ENCODE data around the gene ZSCAN5B.
"Not testable (repeated sequence)": the region's sequence is repeated elsewhere in the genome, so short reads cannot be mapped to it uniquely, and the experiment has no call there.

The ZSCAN5B gene, protein sequence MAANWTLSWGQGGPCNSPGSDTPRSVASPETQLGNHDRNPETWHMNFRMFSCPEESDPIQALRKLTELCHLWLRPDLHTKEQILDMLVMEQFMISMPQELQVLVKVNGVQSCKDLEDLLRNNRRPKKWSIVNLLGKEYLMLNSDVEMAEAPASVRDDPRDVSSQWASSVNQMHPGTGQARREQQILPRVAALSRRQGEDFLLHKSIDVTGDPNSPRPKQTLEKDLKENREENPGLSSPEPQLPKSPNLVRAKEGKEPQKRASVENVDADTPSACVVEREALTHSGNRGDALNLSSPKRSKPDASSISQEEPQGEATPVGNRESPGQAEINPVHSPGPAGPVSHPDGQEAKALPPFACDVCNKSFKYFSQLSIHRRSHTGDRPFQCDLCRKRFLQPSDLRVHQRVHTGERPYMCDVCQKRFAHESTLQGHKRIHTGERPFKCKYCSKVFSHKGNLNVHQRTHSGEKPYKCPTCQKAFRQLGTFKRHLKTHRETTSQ
- total RNA-seq: 0 to 0.13 reads per million in 2 donors

DNA sequence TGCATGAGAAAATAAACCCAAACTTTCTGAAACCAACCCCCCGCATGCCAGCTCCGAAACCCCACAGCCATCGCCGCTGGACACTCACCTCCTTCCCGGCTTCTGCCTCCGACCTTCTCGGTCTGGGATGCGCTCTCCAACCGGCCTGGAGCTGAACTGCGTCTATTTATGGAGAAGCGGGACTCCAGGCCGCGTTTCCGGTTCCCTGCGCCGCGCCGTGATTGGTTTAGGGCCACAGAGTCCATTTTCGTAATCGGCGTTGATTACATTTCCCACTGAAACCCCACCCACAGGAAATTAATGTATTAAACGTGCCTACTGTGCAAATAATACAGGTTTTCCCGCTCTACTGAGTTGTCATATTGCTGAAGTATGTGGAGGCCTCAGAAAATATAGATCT lies at the start of gene ZSCAN5B:
ZSCAN5B (minus strand) TSS at position 138 of the 400 bp plus-strand sequence. CDS start 4,731 bp downstream, outside the sequence.
- not testable (repeated sequence) for DNase-seq

GRCh38 chr19:56245764-56246163 lies 48.2 kb upstream of the ZSCAN5B start:
- not testable (repeated sequence) for DNase-seq

DNA sequence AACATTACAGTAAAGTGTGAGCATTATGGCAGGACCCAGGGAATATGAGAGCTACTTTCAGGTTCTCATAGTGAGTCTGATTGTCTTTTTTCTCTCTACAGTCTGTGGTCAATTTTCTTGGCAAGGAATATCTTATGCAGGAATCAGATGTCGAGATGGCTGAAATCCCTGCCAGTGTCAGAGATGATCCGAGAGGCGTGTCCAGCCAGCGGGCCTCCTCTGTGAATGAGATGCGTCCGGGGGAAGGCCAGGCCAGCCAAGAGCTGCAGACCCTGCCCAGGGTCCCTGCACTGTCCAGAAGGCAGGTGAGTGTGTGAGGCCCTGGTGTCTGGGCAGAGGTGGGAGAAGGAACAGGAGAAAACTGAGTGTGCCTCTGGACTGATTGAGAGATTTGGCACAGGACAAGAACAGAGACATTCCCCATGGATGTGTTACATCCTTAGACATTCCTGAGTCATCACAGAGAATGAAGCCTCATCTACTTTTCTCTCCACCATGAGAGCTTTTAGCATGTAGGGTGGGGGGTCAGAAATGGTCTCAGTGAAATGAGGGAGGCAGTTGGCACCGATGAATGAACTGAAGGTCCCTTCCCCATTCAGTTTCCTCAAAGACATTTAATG lies 47.6 kb upstream of the ZSCAN5B start:
- DNase-seq: no peak

DNA sequence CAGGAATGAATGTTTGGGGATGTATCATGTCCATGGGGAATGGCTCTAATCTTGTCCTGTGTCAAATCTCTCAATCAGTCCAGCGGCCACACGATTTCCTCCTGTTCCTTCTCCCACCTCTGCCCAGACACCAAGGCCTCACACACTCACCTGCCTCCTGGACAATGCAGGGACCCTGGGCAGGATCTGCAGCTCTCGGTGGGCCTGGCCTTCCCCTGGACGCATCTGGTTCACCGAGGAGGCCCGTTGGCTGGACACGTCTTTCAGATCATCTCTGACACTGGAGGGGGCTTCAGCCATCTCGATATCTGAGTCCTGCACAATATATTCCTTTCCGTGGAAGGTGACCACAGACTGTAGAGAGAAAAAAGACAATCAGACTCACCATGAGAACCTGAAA lies 25.9 kb upstream of the ZSCAN5B start:
- no peak for DNase-seq

- DNase-seq: no peak
Observed at GRCh38 chr19:56222901-56223300, 25.3 kb upstream of the ZSCAN5B start.

GRCh38 chr19:56221851-56222250 lies 24.3 kb upstream of the ZSCAN5B start:
- no peak for DNase-seq

DNA sequence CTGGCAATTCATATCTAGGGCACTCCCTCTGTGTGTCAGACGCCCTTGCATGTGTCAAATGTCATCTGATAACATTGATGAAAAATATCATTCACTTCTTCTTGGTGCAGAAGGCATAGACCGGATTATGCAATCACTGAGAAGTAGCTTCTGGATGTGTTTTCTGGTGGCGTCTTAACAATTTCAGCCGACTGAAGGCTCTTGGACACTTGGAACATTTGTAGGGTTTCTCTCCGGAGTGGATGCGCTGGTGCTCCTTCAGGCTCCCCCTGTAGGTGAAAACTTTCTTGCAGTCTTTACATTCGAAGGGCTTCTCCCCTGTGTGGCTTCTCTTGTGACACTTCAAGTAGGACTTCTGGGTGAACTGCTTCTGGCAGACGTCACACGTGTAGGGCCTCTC lies 23.9 kb upstream of the ZSCAN5B start:
- not testable (repeated sequence) for DNase-seq

- no peak for DNase-seq
Observed at GRCh38 chr19:56218961-56219360, 21.4 kb upstream of the ZSCAN5B start.

- DNase-seq: no peak
Observed at GRCh38 chr19:56217039-56217949, 19.7 kb upstream of the ZSCAN5B start.

GRCh38 chr19:56211718-56212117 lies 14.1 kb upstream of the ZSCAN5B start:
- no peak for DNase-seq

DNA sequence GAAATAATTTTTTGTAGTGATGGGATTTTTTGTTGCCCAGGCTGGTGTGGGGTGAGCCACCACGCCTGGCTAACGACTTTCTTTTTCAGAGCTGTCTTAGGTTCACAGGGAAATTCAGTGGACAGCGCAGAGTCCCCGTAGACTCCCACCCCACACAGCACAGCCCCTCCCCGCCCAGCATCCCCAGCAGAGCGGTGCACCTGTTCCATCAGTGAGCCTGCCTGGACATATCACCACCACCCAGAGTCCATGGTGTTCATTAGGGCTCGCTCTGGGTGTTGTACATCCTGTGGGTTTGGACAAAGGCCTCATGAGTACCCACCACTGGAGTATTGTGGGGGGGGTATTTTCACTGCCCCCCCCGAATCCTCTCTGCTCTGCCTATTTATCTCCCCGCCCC lies 12.5 kb upstream of the ZSCAN5B start:
- DNase-seq: not testable (repeated sequence)

- DNase-seq: no peak
Observed at GRCh38 chr19:56209091-56209490, 11.5 kb upstream of the ZSCAN5B start.

- not testable (repeated sequence) for DNase-seq
Observed at GRCh38 chr19:56207581-56207980, 10.0 kb upstream of the ZSCAN5B start.

DNA sequence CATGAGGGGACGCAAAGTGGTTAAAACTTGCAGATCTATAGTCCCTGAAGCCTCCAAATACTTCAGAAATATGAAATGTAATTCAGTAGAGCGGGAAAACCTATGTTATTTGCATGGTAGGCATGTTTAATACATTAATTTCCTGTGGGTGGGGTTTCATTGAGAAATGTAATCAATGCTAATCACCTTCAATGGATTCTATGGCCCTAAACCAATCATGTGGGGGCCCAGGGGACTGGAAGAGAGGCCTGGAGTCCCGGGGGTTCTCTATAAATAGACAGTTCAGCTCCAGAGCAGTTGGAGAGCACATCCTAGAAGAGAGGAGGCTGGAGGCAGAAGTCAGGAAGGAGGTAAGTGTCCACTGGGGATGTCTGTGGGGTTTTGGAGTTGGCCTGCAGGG lies 4.4 kb upstream of the ZSCAN5B start, which contains the start of gene ZSCAN5C:
ZSCAN5C (plus strand) TSS at position 301 of the 400 bp plus-strand sequence. CDS start 3,641 bp downstream, outside the sequence.
- DNase-seq: no peak

DNA sequence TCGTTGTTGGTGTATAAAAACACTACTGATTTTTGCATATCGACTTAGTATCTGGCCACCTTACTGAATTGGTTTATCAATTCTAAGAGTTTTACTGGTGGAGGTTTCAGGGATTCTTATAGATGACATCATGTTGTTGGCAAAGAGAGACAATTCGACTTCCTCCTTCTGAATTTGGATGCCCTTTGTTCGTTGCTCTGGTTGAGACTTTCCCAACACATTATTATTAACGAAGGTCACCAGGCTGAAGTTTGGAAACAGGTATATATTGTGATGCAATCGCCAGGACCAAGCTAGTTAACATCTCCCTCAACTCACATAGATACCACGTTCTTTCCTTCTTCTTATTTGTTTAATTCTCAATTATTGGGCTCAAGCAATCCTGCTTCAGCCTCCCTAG lies 2.1 kb upstream of the ZSCAN5B start:
- no peak for DNase-seq

DNA sequence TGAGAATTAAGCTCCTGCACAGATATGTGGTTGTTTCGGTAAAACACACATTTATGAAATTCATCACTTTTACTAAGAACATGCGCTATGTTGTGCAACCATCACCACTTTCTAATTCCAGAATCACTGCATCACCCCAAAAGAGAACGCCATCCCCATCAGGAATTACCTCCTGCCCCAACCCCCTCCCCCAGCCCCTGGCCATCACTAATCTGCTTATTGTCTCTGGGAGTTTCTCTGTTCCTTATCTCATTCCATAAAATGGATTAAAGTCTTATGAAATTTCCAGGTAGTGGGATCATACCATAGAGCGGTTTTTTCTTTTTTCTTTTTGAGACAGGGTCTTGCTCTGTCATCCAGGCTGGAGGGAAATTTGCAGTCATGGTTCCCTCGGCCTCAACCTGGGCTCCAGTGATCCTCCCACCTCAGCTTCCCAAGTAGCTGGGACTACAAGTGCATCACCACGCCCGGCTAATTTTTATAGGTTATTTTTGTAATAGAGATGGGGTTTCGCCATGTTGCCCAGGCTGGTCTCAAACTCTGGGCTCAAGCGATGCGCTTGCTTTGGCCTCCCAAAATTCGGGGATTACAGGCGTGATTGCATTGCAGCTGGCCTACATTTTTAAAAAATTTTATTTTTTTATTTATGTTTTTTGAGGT lies 3.5 kb downstream of the ZSCAN5B start:
- DNase-seq: no peak

GRCh38 chr19:56191711-56192110 lies 5.9 kb downstream of the ZSCAN5B start:
- DNase-seq: no peak

DNA sequence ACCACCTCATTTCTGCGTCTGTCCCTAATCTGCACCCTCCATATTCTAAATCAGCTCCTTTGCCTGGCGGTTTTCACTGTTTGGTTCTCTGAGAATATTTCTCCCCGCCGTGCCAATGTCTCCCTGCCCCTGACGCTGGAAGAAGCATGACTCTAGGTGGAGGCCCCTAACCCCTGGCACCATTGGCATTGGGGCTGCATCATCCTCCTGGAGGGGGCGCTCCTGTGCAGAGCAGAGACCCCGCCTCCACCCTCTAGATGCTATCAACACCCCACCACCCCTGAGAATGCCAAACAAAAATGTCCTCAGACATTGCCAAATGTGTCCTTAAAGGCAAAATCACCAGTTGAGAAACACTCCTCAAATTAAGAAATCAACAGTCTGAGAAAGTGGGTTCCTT lies 6.5 kb downstream of the ZSCAN5B start:
- no peak for DNase-seq

GRCh38 chr19:56189785-56190184 lies 7.8 kb downstream of the ZSCAN5B start:
- no peak for DNase-seq

- DNase-seq: no peak
Observed at GRCh38 chr19:56177564-56178243, 19.9 kb downstream of the ZSCAN5B start.

DNA sequence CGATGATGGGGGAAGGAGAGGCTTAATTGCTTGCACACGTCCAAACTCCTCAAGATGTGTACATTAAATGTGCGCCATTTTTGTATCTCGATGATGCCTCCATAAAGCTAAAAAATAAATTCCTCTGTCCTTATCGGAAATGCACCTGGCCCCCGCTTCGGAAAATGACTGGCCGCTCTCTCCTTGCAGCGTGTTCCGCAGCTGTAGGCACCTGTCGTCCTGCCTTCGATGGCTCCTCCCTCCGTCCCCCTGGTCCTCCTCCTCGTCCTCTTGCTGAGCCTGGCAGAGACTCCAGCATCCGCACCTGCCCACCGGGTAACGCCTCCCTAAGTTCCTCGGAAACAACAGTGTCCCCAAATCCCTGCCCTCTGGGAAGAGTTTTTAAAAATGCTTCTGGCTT lies 20.7 kb downstream of the ZSCAN5B start:
- DNase-seq: no peak

GRCh38 chr19:56176310-56176709 lies 21.3 kb downstream of the ZSCAN5B start:
- DNase-seq: not testable (repeated sequence)
